ENCODE data around the gene ATF3.

- TF ChIP-seq CTCF (conservative IDR thresholded peaks at IDR 0.05 in 1 of 2, IDR thresholded peaks at IDR 0.05 in 1 of 2; ENCODE audit: low read depth in 1 of 2, low read length in 2 of 2): no peak
- no peak for TF ChIP-seq EZH2 (IDR thresholded peaks at IDR 0.05; ENCODE audit: low read length, missing control alignments)
These were observed 13.4 kb downstream of the ATF3 start for GRCh38 chr1:212621949-212622305.
